ENCODE data around the gene GATA3.

The GATA3 gene

DNA sequence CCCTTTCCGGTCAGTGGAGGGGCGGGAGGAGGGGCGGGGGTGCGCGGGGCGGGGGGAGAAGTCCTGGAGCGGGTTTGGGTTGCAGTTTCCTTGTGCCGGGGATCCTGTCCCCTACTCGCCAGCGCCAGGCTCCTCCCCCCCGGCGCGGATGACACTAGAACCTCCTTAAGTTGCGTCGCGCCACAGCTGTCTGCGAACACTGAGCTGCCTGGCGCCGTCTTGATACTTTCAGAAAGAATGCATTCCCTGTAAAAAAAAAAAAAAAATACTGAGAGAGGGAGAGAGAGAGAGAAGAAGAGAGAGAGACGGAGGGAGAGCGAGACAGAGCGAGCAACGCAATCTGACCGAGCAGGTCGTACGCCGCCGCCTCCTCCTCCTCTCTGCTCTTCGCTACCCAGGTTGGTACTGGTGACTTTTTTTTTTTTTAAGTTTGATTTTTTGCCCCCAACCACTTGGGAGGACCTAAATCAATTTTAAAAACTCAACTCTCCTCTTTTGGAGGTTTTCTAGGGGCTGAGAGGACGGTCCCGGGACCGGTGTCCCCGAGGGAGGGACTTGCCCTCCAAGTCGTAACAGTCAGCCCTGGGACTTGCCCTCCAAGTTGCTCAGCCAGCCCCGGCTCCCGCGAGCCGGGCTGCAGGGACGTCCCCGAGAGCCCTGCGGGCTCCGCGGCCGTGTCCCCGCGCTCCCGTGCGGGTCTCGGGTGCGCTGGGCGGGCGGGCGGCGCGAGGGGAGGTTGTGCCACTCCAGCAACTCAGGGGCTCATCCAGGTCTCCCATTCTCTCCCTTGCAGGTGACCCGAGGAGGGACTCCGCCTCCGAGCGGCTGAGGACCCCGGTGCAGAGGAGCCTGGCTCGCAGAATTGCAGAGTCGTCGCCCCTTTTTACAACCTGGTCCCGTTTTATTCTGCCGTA, at the start of gene GATA3:
TSS of gene GATA3 (plus strand) at position 195 of the 914 bp plus-strand sequence. CDS start 968 bp downstream, outside the sequence.
- TF ChIP-seq, protein P1, sequence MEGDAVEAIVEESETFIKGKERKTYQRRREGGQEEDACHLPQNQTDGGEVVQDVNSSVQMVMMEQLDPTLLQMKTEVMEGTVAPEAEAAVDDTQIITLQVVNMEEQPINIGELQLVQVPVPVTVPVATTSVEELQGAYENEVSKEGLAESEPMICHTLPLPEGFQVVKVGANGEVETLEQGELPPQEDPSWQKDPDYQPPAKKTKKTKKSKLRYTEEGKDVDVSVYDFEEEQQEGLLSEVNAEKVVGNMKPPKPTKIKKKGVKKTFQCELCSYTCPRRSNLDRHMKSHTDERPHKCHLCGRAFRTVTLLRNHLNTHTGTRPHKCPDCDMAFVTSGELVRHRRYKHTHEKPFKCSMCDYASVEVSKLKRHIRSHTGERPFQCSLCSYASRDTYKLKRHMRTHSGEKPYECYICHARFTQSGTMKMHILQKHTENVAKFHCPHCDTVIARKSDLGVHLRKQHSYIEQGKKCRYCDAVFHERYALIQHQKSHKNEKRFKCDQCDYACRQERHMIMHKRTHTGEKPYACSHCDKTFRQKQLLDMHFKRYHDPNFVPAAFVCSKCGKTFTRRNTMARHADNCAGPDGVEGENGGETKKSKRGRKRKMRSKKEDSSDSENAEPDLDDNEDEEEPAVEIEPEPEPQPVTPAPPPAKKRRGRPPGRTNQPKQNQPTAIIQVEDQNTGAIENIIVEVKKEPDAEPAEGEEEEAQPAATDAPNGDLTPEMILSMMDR (IDR thresholded peaks at IDR 0.05; ENCODE audit: control insufficient read depth, extremely low read depth, insufficient read depth), result no peak
- no peak for DNase-seq (ENCODE audit: low read depth)
- no peak within 1 kb of the TSS for H3K4me3 ChIP-seq (ENCODE audit: low read depth, low read length)

DNA sequence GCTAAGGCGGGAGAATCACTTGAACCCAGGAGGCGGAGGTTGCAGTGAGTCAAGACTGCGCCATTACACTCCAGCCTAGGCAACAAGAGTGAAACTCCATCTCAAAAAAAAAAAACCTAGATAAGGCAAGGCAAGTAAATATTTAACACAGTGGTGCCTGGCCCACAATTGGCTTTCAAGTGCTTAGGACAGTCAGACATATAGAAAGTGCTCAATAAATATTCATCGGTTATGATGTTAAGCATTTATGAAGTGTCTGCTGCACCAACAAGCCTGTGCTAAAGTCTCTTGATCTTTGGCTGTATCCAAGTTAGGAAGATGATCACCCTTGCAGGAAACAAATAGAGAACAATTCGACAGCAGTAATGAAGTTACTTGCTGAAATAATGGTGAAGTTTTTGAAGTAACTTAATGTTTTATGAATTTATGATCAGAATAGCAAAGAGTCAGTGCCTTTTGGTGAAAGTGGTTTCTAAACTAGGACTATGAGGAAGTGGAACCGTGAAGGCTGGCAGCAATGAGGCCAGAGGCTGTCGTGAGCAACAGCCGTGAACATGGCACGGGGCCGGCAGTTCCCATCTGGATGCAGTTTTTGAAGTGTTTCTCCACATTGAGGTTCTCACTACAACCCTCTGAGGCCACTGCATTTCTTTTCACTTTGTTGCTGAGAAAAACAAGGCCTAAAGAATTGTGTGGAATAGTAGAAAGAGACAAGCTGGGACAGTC, 48.1 kb upstream of the GATA3 start:
- no peak for DNase-seq (ENCODE audit: low read depth)
- no peak overlapping the region for H3K4me3 ChIP-seq (ENCODE audit: low read depth, low read length)
- TF ChIP-seq, protein P1 (IDR thresholded peaks at IDR 0.05; ENCODE audit: control insufficient read depth, extremely low read depth, insufficient read depth), result no peak

DNA sequence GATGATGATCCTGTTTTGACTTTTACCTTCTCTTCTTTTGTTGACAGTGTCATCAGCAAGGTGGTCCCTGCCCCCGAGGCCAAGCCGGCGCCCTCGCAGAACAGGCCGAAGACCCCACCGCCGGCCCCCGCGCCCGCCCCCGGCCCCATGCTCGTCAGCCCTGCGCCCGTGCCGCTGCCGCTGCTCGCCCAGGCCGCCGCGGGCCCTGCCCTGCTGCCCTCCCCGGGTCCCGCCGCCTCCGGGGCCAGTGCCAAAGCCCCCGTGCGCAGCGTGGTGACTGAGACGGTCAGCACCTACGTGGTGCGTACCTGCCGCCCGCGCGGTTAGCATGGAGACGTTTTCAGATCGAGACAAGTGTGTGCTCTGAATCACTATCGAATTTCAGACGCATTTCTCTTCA, 45.5 kb upstream of the GATA3 start:
- no peak for DNase-seq (ENCODE audit: low read depth)
- TF ChIP-seq, protein P1 (IDR thresholded peaks at IDR 0.05; ENCODE audit: control insufficient read depth, extremely low read depth, insufficient read depth), result no peak
- H3K4me3 ChIP-seq (ENCODE audit: low read depth, low read length), result no peak overlapping the region

DNA sequence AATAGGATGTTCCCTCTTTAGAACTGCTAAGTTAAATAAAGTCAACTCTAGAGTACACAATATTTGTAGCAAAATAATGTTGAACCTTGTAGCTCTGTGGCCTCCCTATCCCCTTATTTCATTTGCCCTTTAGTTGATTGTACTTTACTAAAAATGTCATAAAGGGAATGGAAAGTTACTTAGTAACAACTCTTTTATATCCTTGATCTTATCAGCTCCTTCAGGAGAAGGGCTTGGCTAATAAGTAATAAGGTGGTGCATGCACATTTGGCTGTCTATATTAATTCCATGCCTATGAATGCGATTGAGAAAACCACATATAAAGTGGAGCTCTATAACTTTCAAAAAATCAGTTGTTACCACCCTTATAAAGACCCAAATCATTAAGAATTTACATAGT, 41.5 kb upstream of the GATA3 start:
- H3K4me3 ChIP-seq (ENCODE audit: low read depth, low read length), result no peak overlapping the region
- TF ChIP-seq, protein P1 (IDR thresholded peaks at IDR 0.05; ENCODE audit: control insufficient read depth, extremely low read depth, insufficient read depth), result no peak
- no peak for DNase-seq (ENCODE audit: low read depth)

DNA sequence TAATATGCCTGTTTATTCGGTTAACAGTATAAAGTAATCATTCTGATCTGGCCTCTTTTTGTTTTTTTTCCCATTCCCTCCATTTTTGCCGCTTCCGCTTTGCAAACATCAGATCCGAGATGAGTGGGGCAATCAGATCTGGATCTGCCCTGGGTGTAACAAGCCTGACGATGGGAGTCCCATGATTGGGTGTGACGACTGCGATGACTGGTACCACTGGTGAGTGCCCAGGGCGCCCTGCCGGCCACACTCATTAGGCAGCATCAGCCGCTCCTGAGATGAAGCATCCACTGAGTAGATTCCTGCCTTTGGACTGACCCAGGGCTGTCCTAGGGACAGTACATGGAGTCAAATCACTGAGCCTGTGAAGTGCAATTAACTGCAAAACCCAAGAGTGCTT, 40.9 kb upstream of the GATA3 start:
- no peak for DNase-seq (ENCODE audit: low read depth)
- H3K4me3 ChIP-seq (ENCODE audit: low read depth, low read length), result no peak overlapping the region
- TF ChIP-seq, protein P1 (IDR thresholded peaks at IDR 0.05; ENCODE audit: control insufficient read depth, extremely low read depth, insufficient read depth), result no peak

DNA sequence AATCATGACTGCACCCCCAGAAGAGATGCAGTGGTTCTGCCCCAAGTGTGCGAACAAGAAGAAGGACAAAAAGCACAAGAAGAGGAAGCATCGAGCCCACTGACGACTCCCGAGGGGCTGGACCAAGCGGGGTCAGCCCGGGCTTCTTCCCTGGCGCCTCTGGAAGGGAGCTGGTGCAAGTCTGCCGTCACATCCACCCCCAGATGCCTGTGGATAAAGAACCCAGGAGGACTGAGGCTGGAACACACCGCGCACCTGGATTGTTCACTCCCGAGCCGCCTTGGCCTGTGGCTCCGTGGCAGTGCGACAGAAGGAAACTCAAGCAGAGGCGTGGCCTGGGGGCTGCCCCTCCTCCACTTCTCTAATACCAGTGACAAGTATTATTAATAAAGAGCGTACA, 39.8 kb upstream of the GATA3 start:
- no peak overlapping the region for H3K4me3 ChIP-seq (ENCODE audit: low read depth, low read length)
- no peak for DNase-seq (ENCODE audit: low read depth)
- TF ChIP-seq, protein P1 (IDR thresholded peaks at IDR 0.05; ENCODE audit: control insufficient read depth, extremely low read depth, insufficient read depth), result no peak
